ENCODE measurements around the gene ARHGAP15.

Gene ARHGAP15

GRCh38 chr2:143384111-143384510 lies 254.9 kb downstream of the ARHGAP15 start:
- no peak overlapping the region for H3K4me2 ChIP-seq (ENCODE audit: low read length)

GRCh38 chr2:143390171-143390570 lies 261.0 kb downstream of the ARHGAP15 start:
- H3K79me2 ChIP-seq (ENCODE audit: control insufficient read depth, insufficient read depth, low read length, poor library complexity) = no peaks in the 10 kb centered on the region
- H3K9me3 ChIP-seq (ENCODE audit: insufficient read depth, low read depth, low read length) = no peaks in the 10 kb centered on the region
- H2AK5ac ChIP-seq (ENCODE audit: low read length) = no peak overlapping the region
- H3K36me3 ChIP-seq (ENCODE audit: control insufficient read depth in 1 of 2, insufficient read depth in 2 of 2, low read length in 2 of 2) = no peaks in the 10 kb centered on the region
- no peak overlapping the region for H2BK12ac ChIP-seq (ENCODE audit: low read length)
- no CpG with 5 or more reads among the region's 6 CpGs for WGBS (ENCODE audit: extremely low coverage, insufficient coverage, insufficient read length)
- H3K79me1 ChIP-seq (ENCODE audit: low read length) = no peaks in the 10 kb centered on the region
- H3K4ac ChIP-seq (ENCODE audit: low read depth, low read length) = no peak overlapping the region
- H3K27ac ChIP-seq (ENCODE audit: low read depth, low read length) = no peak overlapping the region
- no peak overlapping the region for H3K23ac ChIP-seq (ENCODE audit: low read length)
- H2AFZ ChIP-seq (ENCODE audit: insufficient read depth, low read length, poor library complexity) = no peak overlapping the region
- H4K8ac ChIP-seq (ENCODE audit: low read depth, low read length) = no peak overlapping the region
- H3K4me3 ChIP-seq (ENCODE audit: low read depth, low read length) = no peak overlapping the region
- no peak overlapping the region for H4K91ac ChIP-seq (ENCODE audit: low read depth, low read length)
- no peak overlapping the region for H2BK120ac ChIP-seq (ENCODE audit: insufficient read depth, low read length, poor library complexity)
- no peak overlapping the region for H3K4me2 ChIP-seq (ENCODE audit: low read length)
- DNase-seq = no peak
- no peaks in the 10 kb centered on the region for H3K4me1 ChIP-seq (ENCODE audit: control insufficient read depth in 1 of 2, insufficient read depth in 2 of 2, low read length in 2 of 2)
- H3K9ac ChIP-seq (ENCODE audit: low read length) = no peak overlapping the region
- no peaks in the 10 kb centered on the region for H3K27me3 ChIP-seq (ENCODE audit: insufficient read depth, low read length)
- H2BK5ac ChIP-seq (ENCODE audit: low read depth, low read length, poor library complexity) = no peak overlapping the region
- no peak overlapping the region for H3K14ac ChIP-seq (ENCODE audit: low read length)
- H3K18ac ChIP-seq (ENCODE audit: low read length) = no peak overlapping the region
- H4K12ac ChIP-seq (ENCODE audit: low read depth, low read length) = no peak overlapping the region

More at GRCh38 chr2:143384111-143384510, 254.9 kb downstream of the ARHGAP15 start:
- H3K79me2 ChIP-seq (ENCODE audit: control insufficient read depth, insufficient read depth, low read length, poor library complexity) = no peaks in the 10 kb centered on the region
- WGBS (ENCODE audit: extremely low coverage, insufficient coverage, insufficient read length) = no CpG with 5 or more reads among the region's 6 CpGs
- no peak overlapping the region for H2BK12ac ChIP-seq (ENCODE audit: low read length)
- H3K4ac ChIP-seq (ENCODE audit: low read depth, low read length) = no peak overlapping the region
- no peaks in the 10 kb centered on the region for H3K9me3 ChIP-seq (ENCODE audit: insufficient read depth, low read depth, low read length)
- H2BK5ac ChIP-seq (ENCODE audit: low read depth, low read length, poor library complexity) = no peak overlapping the region
- no peak for DNase-seq
- H3K4me3 ChIP-seq (ENCODE audit: low read depth, low read length) = no peak overlapping the region
- no peak overlapping the region for H2AFZ ChIP-seq (ENCODE audit: insufficient read depth, low read length, poor library complexity)
- no peak overlapping the region for H4K8ac ChIP-seq (ENCODE audit: low read depth, low read length)
- no peak overlapping the region for H3K23ac ChIP-seq (ENCODE audit: low read length)
- no peak overlapping the region for H2AK5ac ChIP-seq (ENCODE audit: low read length)
- H3K27me3 ChIP-seq (ENCODE audit: insufficient read depth, low read length) = no peaks in the 10 kb centered on the region
- H3K4me1 ChIP-seq (ENCODE audit: control insufficient read depth in 1 of 2, insufficient read depth in 2 of 2, low read length in 2 of 2) = no peaks in the 10 kb centered on the region
- H3K79me1 ChIP-seq (ENCODE audit: low read length) = no peaks in the 10 kb centered on the region
- H3K14ac ChIP-seq (ENCODE audit: low read length) = no peak overlapping the region
- H2BK120ac ChIP-seq (ENCODE audit: insufficient read depth, low read length, poor library complexity) = no peak overlapping the region
- H3K9ac ChIP-seq (ENCODE audit: low read length) = no peak overlapping the region
- H4K12ac ChIP-seq (ENCODE audit: low read depth, low read length) = no peak overlapping the region
- no peak overlapping the region for H4K91ac ChIP-seq (ENCODE audit: low read depth, low read length)
- no peak overlapping the region for H3K27ac ChIP-seq (ENCODE audit: low read depth, low read length)
- no peaks in the 10 kb centered on the region for H3K36me3 ChIP-seq (ENCODE audit: control insufficient read depth in 1 of 2, insufficient read depth in 2 of 2, low read length in 2 of 2)
- no peak overlapping the region for H3K18ac ChIP-seq (ENCODE audit: low read length)

GRCh38 chr2:143392358-143392757 lies 263.1 kb downstream of the ARHGAP15 start:
- Histone ChIP-seq H3K4ac (ENCODE audit: low read depth, low read length) (no peak overlapping the region), H2BK12ac (ENCODE audit: low read length) (no peak overlapping the region), H2AFZ (ENCODE audit: insufficient read depth, low read length, poor library complexity) (no peak overlapping the region), H3K9ac (ENCODE audit: low read length) (no peak overlapping the region), H4K12ac (ENCODE audit: low read depth, low read length) (no peak overlapping the region), H3K4me3 (ENCODE audit: low read depth, low read length) (no peak overlapping the region), H3K18ac (ENCODE audit: low read length) (no peak overlapping the region), H3K79me1 (ENCODE audit: low read length) (no peaks in the 10 kb centered on the region), H3K27me3 (ENCODE audit: insufficient read depth, low read length) (no peaks in the 10 kb centered on the region), H3K27ac (ENCODE audit: low read depth, low read length) (no peak overlapping the region), H3K79me2 (ENCODE audit: control insufficient read depth, insufficient read depth, low read length, poor library complexity) (no peaks in the 10 kb centered on the region), H3K4me1 (ENCODE audit: control insufficient read depth in 1 of 2, insufficient read depth in 2 of 2, low read length in 2 of 2) (no peaks in the 10 kb centered on the region), H3K36me3 (ENCODE audit: control insufficient read depth in 1 of 2, insufficient read depth in 2 of 2, low read length in 2 of 2) (no peaks in the 10 kb centered on the region), H3K9me3 (ENCODE audit: insufficient read depth, low read depth, low read length) (no peaks in the 10 kb centered on the region), H4K8ac (ENCODE audit: low read depth, low read length) (no peak overlapping the region), H4K91ac (ENCODE audit: low read depth, low read length) (no peak overlapping the region), H2BK5ac (ENCODE audit: low read depth, low read length, poor library complexity) (no peak overlapping the region), H3K4me2 (ENCODE audit: low read length) (no peak overlapping the region), H3K14ac (ENCODE audit: low read length) (no peak overlapping the region), H3K23ac (ENCODE audit: low read length) (no peak overlapping the region), H2AK5ac (ENCODE audit: low read length) (no peak overlapping the region), H2BK120ac (ENCODE audit: insufficient read depth, low read length, poor library complexity) (no peak overlapping the region)
- DNase-seq = no peak

- H3K9ac ChIP-seq (ENCODE audit: low read length) = no peak overlapping the region
- no peak overlapping the region for H3K4me2 ChIP-seq (ENCODE audit: low read length)
- no peak overlapping the region for H2BK5ac ChIP-seq (ENCODE audit: low read depth, low read length, poor library complexity)
- H2BK12ac ChIP-seq (ENCODE audit: low read length) = no peak overlapping the region
- H4K12ac ChIP-seq (ENCODE audit: low read depth, low read length) = no peak overlapping the region
- H3K27me3 ChIP-seq (ENCODE audit: insufficient read depth, low read length) = no peaks in the 10 kb centered on the region
- H3K36me3 ChIP-seq (ENCODE audit: control insufficient read depth in 1 of 2, insufficient read depth in 2 of 2, low read length in 2 of 2) = no peaks in the 10 kb centered on the region
- H4K8ac ChIP-seq (ENCODE audit: low read depth, low read length) = no peak overlapping the region
- no peak overlapping the region for H3K18ac ChIP-seq (ENCODE audit: low read length)
- no peak overlapping the region for H3K4ac ChIP-seq (ENCODE audit: low read depth, low read length)
- H2BK120ac ChIP-seq (ENCODE audit: insufficient read depth, low read length, poor library complexity) = no peak overlapping the region
- no peak overlapping the region for H2AK5ac ChIP-seq (ENCODE audit: low read length)
- no peaks in the 10 kb centered on the region for H3K4me1 ChIP-seq (ENCODE audit: control insufficient read depth in 1 of 2, insufficient read depth in 2 of 2, low read length in 2 of 2)
- H3K27ac ChIP-seq (ENCODE audit: low read depth, low read length) = no peak overlapping the region
- H3K79me2 ChIP-seq (ENCODE audit: control insufficient read depth, insufficient read depth, low read length, poor library complexity) = no peaks in the 10 kb centered on the region
- DNase-seq = no peak
- H4K91ac ChIP-seq (ENCODE audit: low read depth, low read length) = no peak overlapping the region
- no peak overlapping the region for H2AFZ ChIP-seq (ENCODE audit: insufficient read depth, low read length, poor library complexity)
- no peaks in the 10 kb centered on the region for H3K79me1 ChIP-seq (ENCODE audit: low read length)
- no peak overlapping the region for H3K4me3 ChIP-seq (ENCODE audit: low read depth, low read length)
- no peak overlapping the region for H3K14ac ChIP-seq (ENCODE audit: low read length)
- no peaks in the 10 kb centered on the region for H3K9me3 ChIP-seq (ENCODE audit: insufficient read depth, low read depth, low read length)
- no CpG with 5 or more reads among the region's 2 CpGs for WGBS (ENCODE audit: extremely low coverage, insufficient coverage, insufficient read length)
- H3K23ac ChIP-seq (ENCODE audit: low read length) = no peak overlapping the region
These were observed 264.8 kb downstream of the ARHGAP15 start for GRCh38 chr2:143394062-143394461.

Measured in trophoblast cell (in vitro differentiated cells and primary cell).